Fibroblast of the aortic adventitia (primary cell): ENCODE results near the gene ZFYVE27. TPM values are rescaled to one million over a fixed set of nuclear protein-coding genes. Genes with fewer than 3 reads are reported as not detected.

Experiments
- DNase-seq: peaks from one replicate; pipeline ENCODE4 v3.0.0-alpha.2; 2010; ENCODE audit warnings: low read depth
- H3K4me3 ChIP-seq: 2 replicates; pipeline ENCODE4 v1.5.1; 2011; ENCODE audit warnings: low read depth, mild to moderate bottlenecking, control low read depth, low read length, moderate library complexity
- total RNA-seq: library from RNA; depleted of rRNA; stranded (reverse); fragments of >200 nt; gene quantifications from 2 replicates; pipeline ENCODE4 v1.2.3, GENCODE V29; 2012; ENCODE audit warnings: low replicate concordance
- TF ChIP-seq, protein P1 (sequence below): IDR thresholded peaks from 2 replicates; pipeline ENCODE4 v1.5.1; 2011; ENCODE audit warnings: mild to moderate bottlenecking, low read length, control low read depth, inconsistent platforms; ENCODE audit not compliant: insufficient read depth

ZFYVE27 gene
- total RNA-seq, 1 donor, result 14.1 TPM

DNA sequence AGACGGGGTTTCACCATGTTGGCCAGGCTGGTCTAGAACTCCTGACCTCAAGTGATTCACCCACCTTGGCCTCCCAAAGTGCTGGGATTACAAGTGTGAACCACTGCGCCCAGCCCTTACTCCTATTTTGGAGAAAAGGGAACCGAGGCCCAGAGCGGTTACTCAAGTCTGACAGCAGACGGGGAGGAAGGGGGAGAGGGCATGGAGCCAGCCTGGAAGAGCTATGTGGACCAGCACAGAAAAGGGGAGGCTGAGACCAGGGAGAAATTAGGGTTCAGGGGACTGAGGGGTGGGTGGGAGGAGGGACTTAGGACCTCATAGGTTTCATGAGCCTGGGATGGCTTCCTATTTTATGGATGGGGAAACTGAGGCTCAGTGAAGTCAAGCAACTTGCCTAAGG, 33.3 kb downstream of the ZFYVE27 start:
- TF ChIP-seq, protein P1, sequence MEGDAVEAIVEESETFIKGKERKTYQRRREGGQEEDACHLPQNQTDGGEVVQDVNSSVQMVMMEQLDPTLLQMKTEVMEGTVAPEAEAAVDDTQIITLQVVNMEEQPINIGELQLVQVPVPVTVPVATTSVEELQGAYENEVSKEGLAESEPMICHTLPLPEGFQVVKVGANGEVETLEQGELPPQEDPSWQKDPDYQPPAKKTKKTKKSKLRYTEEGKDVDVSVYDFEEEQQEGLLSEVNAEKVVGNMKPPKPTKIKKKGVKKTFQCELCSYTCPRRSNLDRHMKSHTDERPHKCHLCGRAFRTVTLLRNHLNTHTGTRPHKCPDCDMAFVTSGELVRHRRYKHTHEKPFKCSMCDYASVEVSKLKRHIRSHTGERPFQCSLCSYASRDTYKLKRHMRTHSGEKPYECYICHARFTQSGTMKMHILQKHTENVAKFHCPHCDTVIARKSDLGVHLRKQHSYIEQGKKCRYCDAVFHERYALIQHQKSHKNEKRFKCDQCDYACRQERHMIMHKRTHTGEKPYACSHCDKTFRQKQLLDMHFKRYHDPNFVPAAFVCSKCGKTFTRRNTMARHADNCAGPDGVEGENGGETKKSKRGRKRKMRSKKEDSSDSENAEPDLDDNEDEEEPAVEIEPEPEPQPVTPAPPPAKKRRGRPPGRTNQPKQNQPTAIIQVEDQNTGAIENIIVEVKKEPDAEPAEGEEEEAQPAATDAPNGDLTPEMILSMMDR, result no peak
- no peak for DNase-seq
- no peak overlapping the region for H3K4me3 ChIP-seq

DNA sequence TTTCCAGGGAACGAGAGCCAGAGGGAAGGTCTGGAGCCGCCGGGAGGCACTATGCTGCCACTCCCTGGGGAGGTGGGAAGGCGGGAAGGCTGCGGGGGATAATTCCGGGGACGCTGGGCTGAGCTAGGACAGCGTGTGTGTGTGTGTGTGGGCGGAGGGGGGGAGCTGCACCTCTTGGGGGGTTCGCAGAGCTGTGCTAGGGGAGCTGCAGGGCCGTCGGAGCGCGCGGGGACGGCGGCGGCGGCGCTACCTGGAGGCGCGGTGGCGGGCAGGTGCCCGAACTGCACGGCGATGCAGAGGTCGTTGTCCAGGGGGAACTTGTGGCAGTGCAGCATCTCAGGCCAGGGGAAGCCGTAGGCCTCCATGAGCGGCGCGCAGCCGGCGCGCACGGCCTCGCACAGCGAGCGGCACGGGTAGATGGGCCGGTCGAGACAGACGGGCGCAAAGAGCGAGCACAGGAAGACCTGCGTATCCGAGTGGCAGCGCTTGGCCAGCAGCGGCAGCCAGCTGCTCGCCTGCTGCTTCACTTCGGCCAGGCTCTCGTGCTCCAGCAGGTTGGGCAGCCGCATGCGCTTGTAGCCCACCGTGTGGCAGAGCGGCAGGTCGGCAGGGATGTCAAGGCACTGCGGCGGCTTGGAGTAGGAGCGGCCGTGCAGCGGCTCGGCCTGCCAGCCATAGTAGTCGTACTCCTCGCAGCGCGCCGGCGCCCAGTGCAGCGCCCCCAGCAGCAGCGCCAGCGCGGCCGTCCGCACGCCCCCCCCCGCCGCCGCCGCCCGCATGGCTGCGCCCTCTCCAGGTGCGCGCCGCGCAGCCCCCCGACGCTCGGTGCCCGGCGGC, 34.3 kb downstream of the ZFYVE27 start:
- TF ChIP-seq, protein P1, result no peak
- peak overlapping the region; percentile 9 for H3K4me3 ChIP-seq
- peak; percentile 8 for DNase-seq

DNA sequence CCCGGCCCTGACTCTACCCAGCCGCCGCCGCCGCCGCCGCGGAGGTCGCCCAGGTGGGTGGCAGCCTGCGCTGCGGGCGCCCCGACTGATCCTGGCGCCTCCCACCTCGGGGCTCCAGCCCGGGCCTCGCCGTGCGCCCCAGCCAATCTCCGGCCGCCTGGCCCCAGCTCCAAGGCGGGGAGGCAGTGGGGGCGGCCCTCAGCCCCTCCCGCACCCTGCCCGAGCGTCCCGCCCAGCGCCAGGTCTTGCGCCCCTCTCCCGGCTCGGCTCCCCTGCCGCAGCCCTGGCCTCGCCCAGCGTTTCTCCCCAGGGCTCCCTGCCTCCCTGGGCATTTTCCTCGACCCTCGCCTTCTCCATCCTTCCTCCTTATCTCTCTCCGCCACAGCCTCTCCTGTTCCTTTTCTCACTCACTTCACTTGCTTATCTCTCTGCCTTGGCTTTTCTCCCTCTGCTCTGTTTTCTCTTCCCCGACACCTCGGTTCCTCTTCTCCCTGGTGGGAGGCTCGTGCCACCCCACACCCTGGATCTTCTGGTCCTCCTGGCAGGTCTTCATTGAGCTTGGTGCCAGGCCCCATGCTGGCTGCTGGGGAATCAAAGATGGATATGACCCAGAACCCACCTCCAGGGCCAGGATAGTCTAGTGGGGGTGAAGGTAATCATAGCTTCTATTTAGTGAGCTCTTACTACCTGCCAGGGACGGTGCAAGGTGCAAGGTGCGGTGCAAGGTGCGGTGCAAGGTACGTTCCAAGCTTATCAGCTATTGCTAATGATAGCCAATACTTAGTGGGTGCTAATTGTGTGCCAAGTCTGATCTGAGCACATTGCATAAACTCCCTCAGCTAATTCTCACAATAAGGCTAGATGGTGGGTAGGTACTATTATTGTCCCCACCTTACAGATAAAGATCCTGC, 35.2 kb downstream of the ZFYVE27 start, which contains the start of gene SFRP5:
Gene SFRP5 (minus strand): TSS at position 87 of the 911 bp plus-strand sequence. CDS start 166 bp downstream, outside the sequence.
- H3K4me3 ChIP-seq, result peak within 1 kb of the TSS; percentile 9
- no peak for DNase-seq
- TF ChIP-seq, protein P1, result no peak

DNA sequence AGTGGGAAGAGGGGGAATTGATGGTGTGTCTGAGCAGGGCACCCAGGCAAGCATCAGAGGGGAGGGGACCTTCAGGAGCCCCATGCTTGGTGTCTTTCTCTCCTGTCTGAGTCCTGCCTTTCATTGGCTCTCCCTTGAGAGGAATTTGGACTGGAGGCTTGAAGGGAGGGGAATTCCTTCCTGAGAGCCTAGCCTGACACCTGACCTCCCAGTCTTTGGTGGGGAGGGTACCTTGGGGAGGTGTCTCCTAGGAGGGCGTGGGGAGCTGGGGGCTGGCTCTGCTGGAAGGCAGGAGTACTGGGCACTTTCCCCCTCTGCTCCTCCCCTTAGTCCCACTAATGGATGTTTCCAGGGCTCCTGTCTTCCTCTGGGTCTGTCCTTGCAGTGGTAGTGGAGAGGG, 36.2 kb downstream of the ZFYVE27 start:
- no peak overlapping the region for H3K4me3 ChIP-seq
- TF ChIP-seq, protein P1, result no peak

DNA sequence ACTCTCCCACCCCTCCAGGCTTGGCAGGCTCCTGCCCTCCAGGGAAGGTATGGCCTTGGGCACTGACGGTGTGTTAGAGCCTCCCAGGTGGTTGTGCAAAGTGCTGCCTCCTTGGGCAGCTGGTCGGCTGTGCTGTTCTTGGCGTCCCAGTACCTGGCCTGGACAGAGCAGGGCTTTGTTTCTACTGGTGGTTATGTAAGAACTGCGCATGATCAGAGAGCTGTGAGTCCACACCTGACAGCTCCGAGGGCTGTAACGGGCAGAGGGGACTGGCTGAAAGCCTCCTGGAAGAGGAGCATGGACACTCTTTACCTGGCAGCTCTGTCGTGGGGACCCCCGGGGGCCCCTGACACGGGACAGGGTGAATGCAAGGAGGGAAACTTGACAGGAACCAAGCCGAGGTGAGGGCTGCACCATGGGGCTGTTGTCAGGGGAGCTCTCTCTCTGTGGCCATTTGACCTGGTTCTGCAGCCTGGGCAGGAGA, 37.9 kb downstream of the ZFYVE27 start:
- H3K4me3 ChIP-seq, result no peak overlapping the region
- TF ChIP-seq, protein P1, result no peak

More for the DNA sequence above, 36.2 kb downstream of the ZFYVE27 start:
- DNase-seq, result no peak

DNA sequence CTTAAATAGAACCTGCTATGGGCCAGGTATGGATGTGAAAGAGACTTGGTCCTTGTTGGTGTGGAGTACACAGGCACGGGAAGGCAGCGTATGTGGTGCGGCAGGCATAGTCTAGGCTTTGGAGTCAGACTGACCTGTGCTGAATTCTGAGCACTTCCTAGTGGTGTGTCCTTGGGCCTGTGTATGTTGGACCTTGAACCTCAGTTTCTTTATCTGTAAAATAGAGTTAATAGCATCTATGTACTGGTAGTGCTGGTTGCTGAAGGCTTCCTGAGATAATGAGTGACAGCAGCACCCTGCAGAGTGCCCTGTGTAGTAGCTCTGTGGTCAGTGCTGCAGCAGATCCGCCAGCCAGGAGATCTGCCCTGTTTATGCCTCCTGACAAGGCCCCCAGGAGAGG, 40.2 kb downstream of the ZFYVE27 start:
- TF ChIP-seq, protein P1, result no peak
- H3K4me3 ChIP-seq, result no peak overlapping the region
- no peak for DNase-seq

More for the DNA sequence above, 37.9 kb downstream of the ZFYVE27 start:
- no peak for DNase-seq
